Stimulated activated naive CD8-positive, alpha-beta T cell treated with anti-CD3 and anti-CD28 coated beads, Interleukin-15, Interleukin-2, amounts not matched to agents 100 U/mL and 50 U/mL, for 24 hours (primary cell): ENCODE results near the gene CACNA2D2.

Experiments used
- ATAC-seq: fragments of 150-1000 bp; cut with Tn5 transposase; one replicate; pipeline ENCODE4 v1.10.0; 2021
- DNase-seq: peaks from one replicate; pipeline ENCODE4 v3.0.0; 2021

CACNA2D2 gene

GRCh38 chr3:50503504-50504342, at the start of gene CACNA2D2:
Gene CACNA2D2, minus strand, starts transcription at chr3:50503634. Its CDS starts 211 bp downstream, at chr3:50503423.
- peak; percentile 72 for ATAC-seq
- DNase-seq, result peak; percentile 49

DNA sequence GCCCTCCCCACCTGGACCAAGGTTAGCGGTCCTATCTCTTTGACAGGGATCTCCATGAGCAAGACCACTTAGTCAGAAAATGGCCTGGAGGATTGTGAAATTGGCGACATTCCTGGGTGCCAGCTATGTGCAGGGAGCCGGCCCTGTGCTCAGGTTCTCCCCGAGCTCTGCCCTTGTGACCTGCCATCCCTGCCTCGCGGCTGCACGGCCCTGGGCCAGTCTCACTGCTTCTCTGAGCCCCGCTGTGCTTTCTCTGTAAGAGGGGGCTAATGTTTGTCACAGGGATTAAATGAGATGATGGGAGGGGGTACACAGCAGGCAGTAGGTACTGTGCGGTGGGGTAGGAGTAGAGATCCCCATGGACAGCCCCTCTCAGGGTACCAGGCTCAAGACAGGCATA, 49.2 kb upstream of the CACNA2D2 start:
- DNase-seq (no peak), ATAC-seq (no peak)

GRCh38 chr3:50551681-50552435, 48.4 kb upstream of the CACNA2D2 start:
- DNase-seq (no peak), ATAC-seq (no peak)

DNA sequence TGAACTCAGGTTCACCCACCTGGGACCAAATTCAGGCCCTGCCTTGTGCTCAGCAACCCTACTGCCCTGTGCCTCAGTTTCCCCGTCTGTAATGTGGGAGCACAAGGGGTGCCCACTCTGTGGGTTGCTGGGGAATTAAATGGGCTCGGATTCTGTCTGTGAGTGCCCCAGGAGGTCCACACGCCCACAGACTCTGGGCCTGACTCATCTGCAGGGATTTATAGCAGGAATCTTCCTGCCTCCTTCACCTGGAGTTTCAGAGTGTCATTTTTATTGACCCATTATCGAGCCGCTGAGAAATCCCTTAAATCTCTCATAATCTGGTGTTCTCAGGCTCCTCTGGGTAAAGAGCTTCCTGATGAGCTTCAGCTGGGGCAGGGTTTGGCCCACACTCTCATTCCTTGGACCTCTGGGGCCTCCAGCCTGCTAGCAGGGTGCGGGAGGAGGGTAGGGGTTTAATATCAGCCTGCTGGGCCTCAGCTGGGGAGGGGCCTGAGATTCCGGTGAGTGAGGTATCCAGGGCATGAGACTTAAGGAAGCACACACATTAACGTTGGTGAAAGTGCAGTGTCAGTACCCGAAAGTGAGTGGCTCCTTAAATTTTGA, 47.7 kb upstream of the CACNA2D2 start:
- no peak for DNase-seq
- no peak for ATAC-seq

DNA sequence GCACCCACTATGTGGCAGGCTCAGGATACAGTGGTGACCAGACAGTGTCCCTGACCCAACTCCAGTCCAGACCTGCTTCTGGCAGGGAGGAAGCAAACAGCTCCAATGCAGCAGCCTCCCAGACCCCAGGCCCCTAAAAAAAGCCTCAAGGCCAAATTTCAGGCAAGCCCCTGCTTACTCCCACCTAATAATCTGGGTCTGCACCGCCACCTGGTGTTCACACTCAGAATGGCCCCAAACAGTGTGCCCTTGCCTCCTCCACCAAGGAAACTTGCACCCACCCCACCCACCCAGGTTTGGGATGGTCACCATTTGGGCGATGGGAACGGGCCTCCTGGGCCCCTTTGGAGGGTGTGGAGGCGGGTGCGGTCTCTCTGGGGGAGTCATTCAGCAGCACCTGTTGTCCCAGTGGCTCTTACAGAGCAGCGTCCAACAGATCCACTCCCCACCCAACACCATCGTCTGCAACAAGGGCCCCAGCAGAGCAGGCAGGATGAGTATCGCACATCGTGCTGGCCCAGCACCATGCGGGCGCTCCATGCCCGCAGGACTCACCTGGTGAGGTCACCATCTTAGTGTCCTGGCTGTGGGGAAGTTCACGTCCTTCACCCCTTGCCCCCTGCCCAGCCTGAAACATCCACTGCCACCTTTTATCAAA, 46.8 kb upstream of the CACNA2D2 start:
- ATAC-seq (no peak), DNase-seq (peak; percentile 80)

- DNase-seq (no peak), ATAC-seq (no peak)
These were observed 45.8 kb upstream of the CACNA2D2 start for GRCh38 chr3:50549226-50549625.

GRCh38 chr3:50545781-50546180, 42.3 kb upstream of the CACNA2D2 start:
- DNase-seq (no peak), ATAC-seq (no peak)

DNA sequence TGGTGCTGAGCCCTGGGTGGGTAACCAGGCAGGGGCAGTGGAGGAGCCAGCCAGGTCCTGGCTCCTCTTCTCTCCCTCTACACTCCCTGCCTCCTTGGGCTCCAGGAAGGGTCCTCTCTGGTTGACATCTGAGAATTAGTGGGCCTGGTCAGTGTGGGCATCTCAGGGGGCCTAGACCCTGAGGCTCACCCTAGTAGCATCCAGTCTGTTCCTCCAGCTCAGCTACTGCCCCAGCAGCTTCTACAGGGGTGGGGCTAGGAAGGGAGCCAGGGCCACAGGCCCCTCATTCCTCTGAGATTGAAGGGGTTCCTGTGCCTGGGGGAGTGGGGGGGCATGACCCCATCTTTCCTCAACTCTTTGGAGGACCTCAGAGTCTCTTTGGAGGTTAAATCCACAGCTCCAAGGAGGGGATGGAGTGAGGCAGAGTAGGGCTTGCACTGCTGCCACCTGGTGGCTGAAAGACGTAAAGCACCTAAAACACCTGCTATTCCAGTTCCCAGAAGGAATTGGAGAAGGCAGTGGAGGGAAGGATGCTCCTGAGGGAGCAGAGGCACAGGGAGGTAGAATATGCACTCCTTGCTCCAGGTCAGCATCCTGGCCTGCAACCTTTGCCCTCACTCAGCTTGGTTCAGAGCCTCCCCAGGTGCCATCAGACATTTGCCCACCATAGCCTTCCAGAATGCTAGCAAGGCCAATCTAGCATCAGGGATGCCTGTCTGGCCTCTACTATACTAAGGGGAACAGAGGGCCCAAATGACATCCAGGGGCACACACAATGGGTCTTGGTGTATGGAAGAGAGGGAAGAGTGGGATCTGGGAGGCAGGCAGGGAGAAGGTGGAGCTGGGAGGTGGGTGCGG, 39.0 kb upstream of the CACNA2D2 start:
- DNase-seq (peak; percentile 67), ATAC-seq (no peak)

- DNase-seq (no peak), ATAC-seq (no peak)
These were observed 36.2 kb upstream of the CACNA2D2 start for GRCh38 chr3:50539356-50540286.

- DNase-seq, result no peak
- ATAC-seq, result no peak
These were observed 34.1 kb upstream of the CACNA2D2 start for GRCh38 chr3:50537421-50538129.

DNA sequence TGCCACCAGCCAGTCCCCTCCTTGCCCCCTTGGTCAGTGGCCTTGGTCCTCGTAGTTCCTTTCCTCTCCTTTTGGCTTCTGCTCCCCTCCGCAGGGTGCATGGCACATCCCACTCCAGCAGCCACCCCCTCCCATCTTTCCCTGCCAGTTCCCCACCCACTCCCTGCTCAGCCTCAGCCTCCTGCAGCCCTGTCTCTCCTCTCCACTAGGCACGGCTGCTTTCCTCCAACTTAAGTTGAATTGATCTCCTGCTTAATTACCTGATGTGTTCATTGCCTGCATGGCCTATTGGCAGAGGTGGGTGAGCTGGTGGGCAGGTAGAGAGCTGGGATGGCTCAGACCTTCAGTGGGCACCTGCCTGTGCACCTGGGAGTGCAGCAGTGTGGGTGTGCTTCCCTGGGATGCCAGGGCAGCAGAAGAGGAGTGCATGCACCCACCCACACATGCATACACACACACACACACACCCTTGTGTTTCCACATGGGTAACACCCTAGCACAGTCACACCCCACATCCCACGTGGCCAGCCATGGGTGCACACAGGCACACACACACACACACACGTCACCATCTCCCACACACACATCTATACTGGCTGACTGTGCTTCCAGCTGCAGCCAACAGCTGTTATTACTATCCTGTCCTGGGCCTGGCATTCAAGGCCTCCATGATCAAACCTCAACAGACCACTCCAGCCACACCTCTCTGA, 33.2 kb upstream of the CACNA2D2 start:
- DNase-seq (no peak), ATAC-seq (no peak)

- ATAC-seq, result no peak
- DNase-seq, result no peak
These were observed 31.4 kb upstream of the CACNA2D2 start for GRCh38 chr3:50534681-50535330.

DNA sequence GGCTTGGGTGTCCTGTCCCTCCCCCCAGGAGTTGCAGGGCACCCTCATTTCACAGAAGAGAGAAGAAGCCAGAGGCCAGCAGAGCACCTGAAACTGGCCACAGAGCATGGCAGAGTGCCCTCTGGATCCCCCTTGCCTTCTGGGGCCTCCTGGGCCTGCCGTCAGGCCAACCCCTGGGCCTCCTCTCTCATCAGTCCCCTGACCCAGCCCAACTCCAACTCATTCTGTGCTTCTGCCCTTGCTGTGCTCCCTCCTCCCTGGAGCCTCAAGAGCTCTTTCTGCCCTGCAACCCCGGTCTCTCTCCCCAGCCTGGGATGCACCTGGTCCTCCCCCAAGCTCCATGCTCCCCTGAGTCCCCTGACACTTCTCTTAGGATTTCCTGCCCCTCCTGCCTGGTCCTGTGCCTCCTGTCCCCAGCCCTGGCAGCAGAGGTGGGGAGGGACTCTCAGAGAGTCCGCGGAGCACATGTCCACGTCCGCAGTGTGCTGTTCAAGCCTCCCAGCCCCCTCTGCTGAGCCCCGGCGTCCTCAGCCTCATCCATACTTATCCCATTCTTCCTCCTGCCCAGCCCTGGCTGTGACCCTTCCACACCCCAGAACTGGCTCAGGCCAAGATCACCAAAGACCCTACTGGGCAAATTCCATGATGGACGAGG, 30.5 kb upstream of the CACNA2D2 start:
- DNase-seq (no peak), ATAC-seq (no peak)

DNA sequence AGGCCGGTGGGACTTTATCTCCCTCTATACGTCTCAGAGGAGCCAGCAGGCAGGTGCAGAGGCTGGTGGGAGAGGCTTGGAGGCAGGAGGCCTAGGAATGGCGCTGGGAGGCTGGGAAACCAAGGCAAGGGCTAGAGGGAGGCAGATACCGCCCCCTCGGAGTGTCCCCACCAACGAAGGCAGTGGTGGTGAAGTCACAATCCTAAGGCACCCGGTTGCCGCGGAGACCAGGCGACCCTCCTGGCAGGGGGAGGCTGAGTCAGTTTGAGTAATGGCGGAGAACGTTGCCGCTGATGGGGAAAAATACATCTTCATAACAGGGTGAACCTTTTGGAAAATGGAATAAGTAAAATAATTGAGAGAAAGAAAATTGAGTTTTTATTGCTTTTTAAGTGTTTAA, 29.9 kb upstream of the CACNA2D2 start:
- ATAC-seq, result no peak
- no peak for DNase-seq

DNA sequence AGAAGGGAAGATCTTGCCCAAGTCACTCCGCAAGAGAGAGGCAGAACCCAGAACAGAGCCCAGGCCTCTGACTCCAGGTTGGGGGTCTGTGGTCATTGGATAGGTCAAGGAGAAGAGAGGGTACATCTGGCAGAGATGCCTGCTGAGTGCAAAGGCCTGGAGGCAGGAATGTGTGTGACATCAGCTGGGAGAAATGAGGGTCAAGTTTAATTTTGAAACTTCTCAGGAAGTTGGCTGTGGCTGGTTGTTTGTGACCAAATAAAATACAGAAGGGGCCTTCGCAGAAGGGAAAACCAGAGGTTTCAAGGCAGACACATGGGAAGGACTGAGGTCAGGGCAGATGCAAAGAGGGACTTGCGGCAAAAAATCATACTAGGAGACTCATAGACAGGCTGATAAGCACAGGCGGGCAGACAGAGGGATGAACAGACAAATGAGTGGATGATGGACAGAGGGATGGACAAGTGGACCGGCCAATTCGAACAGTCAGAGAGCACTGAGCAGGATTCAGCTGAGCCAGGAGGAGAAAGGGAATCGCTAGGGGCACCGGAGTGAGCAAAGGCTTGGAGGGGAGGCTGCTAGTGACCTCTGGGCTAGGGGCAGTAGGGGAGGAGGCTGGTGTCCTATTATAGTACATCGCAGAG, 28.8 kb upstream of the CACNA2D2 start:
- ATAC-seq (no peak), DNase-seq (no peak)

DNA sequence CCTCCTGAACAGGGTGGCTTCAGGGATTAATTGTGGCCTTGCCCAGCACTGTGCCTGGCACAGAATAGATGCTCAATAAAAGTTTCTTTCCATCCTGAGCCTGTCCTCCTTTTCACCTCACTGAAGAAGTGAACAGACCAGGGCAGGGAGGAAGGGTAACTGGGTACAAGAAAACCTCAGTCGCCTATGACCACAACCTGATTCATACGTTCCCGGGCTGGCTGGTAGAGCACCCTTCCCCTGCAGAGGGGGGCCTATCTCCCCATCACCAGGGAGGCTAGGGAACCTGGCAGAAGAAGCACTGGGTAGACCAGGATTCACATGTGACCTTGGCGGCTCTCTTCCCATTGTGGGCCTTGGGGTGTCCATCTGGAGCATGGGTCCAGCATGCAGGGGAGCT, 27.8 kb upstream of the CACNA2D2 start:
- ATAC-seq (peak; percentile 60), DNase-seq (no peak)
